GM19043 (cell line): ENCODE measurements around the gene FRMD4A.

ENCODE experiments used
- ATAC-seq: cut with Tn5 transposase; IDR thresholded peaks from one replicate; pipeline ENCODE4 v1.9.1; 2021; ENCODE audit warnings: low read depth; ENCODE audit not compliant: unreplicated experiment

Gene FRMD4A

GRCh38 chr10:14118953-14119352 lies 211.8 kb downstream of the FRMD4A start:
- ATAC-seq, result no peak

DNA sequence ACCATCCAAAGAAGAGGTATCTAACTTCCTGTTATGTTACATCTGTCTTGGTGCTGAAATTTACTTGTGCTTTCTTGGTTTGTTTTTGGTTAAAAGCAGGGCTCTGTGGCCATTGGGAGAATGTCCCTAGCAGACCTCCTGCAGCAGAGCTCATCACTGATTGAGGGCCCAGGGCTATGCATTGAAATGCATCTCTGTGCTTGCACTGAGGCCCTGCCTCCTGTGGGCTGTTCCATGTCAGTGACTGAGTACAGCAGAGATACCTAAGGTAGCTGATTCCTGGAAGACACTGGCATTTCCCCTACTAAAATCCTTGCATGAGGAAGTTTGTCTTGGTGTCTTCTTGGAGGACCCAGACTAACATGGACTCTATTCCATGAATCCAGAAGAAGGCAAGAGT lies 213.9 kb downstream of the FRMD4A start:
- no peak for ATAC-seq

DNA sequence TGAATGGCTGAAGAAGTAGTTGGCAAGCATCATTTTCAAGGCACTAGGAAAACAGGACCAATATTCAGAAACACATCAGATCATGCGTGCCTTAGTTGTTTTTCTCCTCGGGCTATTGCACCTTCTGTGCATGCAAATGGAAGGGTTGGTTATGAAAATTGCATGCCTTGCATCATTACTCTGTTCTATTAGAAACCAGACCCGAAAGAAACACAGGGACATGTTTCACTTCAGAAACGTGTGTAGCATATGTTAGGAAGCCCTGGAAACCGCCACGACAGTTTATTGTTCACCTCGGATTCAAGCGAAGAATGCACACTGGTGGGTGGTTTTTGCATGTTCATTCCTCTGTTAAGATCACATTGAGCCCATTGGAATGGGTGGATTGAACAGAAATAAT lies 214.7 kb downstream of the FRMD4A start:
- no peak for ATAC-seq

GRCh38 chr10:14114791-14115190 lies 215.9 kb downstream of the FRMD4A start:
- ATAC-seq, result no peak

DNA sequence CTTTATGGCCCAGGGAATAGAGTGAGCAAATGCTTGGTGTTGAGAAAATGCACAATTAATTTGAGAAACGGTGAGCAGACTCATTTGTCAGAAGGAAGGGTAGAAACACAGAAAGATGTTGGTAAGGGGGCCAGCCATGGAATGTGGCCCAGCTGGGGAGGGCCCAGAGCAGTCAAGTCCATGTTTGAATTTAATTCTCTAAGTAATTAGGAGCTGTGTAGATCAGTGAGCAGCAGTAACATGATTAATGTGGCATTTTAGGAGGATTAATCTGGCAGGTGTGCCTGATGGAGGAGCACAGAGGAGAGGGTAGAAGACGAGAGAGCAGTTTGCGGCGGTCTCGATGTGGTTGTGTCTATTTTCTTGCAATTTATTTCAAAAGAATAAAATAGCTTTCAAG lies 218.7 kb downstream of the FRMD4A start:
- no peak for ATAC-seq

DNA sequence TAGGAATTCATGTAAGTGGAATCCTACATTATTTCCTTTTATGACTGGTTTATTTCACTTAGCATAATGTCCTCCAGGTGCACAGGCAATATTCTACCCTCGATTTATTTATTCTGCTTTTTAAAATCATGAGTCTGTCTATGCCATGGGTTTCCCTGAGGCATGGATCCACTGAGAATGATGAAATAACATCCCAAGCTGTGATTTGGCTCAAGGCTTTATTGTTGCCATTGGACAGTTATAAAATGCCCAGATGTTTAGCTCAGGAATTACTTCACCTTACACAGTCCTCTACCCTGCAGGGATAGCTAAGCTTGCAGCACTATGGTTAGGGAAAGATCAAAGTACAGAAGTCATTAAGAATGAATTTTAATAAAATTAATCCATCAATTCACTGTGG lies 219.5 kb downstream of the FRMD4A start:
- no peak for ATAC-seq

DNA sequence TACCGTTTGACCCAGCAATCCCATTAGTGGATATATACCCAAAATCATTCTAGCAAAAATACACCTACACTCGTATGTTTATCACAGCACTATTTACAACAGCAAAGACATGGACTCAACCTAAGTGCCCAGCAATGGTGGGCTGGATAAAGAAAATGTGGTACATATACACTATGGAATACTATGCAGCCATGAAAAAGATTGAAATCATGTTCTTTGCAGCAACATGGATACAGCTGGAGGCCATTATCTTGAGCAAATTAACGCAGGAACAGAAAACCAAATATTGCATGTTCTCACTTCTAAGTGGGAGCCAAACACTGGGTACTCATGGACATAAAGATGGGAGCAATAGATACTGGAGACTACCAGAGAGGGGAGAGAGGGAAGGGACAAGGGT lies 223.9 kb downstream of the FRMD4A start:
- no peak for ATAC-seq

DNA sequence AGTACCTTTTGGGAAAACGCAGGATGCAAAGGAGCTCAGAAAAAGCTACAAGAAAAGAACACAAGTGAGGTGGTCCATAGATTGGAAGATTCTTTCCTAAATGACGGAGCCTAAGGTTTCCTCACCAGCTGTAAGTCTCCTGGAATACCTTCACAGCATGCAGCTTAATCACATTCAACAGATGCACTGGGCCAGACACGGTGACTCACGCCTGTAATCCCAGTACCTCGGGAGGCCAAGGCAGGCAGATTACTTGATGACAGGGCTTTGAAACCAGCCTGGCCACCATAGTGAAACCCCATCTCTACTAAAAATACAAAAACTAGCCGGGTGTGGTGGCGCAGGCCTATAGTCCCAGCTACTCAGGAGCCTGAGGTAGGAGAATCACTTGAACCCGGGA lies 228.7 kb downstream of the FRMD4A start:
- no peak for ATAC-seq

DNA sequence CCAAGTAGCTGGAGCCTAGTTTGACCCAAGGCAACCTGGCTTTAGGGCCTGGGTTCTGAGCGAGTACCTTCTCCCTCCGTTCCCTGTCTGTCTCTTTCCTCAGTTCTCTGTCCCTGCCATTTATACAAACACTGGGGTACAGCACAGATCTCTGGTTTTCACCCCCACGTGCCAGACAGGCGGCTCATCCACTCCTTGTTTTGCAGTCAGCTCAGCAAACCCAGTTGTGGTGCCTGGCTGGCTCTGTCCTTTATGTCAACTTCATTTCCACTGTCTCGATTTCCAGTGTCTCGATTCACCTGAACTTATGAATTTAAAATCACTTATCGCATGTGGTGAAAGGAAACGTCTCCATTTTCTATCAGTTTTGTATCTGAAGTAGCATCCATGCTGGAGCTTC lies 230.8 kb downstream of the FRMD4A start:
- ATAC-seq, result no peak

DNA sequence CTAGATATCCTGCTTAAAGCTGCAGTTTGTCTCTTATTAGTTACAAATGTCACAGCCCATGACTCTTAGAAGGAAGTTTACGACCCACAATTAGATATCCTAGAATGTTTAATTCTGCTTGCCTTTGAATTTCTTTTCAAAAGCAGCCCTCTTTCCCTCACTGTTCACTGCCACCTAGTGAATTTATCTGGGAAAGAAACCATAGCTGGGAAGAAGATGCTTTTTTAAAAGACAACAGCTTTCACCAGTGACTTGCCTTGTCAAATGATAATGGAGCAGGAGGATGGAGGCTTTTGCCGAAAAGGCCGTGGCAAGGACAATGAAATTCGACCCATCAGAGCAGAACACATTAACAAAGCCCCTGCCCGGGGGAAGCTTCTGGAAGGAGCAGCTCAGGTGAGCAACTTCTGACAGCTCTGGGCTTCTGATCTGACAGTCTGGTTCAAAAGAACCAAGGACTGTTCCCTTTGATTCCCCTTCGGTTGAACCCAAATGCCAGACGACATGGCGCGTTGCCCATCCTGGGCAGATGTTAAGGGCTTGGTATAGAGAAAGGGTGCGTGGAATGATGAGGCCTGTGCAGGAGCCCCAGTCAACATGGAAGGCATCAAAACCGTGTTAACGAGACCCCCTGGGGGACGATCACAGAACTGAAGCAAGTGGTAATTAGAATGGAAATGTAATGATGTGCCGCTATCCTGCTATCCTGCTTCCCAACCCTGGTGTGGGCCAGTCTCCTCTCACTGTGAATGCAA lies 236.8 kb downstream of the FRMD4A start:
- ATAC-seq, result no peak

- ATAC-seq, result no peak
Observed at GRCh38 chr10:14092799-14093198, 237.9 kb downstream of the FRMD4A start.

DNA sequence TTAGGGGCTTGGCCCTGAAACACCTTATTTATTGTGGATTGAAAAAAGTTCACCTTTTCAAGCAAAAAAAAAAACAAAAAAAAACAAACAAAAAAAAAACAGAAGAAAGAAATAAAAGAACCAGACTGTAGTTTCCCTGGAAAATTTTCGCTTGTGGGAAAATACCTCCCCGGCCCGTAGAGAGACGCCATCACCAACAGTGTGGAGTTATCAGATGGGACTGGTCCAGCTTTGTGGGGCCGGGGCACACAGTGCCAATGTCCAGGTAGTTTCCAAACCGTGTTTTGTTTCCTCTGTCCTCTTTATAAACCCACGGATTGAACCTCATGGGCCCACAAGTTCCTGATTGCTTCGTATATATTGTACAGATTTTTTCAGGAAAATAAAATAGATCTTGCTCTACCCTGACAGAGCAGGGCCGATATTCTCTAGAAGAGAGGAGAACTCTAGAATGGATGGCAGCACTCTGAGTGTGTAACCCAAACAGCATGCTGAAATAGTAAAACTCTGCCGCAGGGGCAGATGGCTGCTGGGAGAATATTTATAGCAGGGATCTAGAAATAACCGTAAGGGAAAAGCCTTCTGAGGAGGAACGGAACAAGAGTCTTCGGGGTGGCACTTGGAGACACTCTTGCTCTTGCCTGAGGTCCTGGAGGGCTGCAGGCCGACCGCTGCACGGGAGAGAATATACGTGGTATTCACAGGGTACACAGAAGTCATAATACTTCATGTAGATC lies 241.0 kb downstream of the FRMD4A start:
- ATAC-seq, result no peak

DNA sequence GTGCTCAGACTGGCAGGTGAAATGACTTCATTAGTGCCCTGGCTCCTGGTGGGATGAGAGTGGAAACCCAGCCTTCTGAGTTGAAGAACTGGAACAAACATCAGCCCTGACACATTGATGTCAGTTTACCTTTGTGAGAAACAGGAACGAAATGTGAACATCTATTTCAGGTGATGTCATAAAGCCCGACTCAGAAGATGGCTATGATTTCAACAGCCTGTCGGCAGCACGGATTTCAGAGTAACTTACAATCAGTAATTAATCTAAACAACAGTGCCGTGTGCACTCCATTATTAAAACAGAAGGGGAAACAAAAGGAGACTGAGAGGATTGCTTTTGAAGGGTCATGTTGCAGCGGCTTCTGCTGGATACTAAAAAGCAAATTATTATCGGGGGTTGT lies 243.2 kb downstream of the FRMD4A start:
- ATAC-seq, result no peak

DNA sequence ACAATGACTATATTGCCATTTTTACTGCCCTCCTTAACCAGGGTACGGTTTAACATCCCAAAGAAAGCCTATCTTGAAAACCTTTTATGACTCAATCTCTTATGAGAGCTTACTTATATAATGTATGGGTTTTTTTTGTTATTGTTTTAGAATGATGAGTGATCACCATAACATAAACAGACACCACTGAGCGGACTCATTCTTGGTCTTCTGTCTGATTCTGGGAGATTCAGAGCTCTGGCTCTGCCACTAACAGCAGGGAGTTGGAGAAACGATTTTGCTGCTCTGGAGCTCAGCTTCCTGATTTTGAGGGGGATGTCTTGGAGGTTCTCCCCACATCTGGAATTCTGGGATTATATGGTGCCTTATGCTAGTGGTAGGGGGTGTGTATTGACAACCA lies 244.1 kb downstream of the FRMD4A start:
- no peak for ATAC-seq

GRCh38 chr10:14084875-14085274 lies 245.8 kb downstream of the FRMD4A start:
- ATAC-seq, result no peak

DNA sequence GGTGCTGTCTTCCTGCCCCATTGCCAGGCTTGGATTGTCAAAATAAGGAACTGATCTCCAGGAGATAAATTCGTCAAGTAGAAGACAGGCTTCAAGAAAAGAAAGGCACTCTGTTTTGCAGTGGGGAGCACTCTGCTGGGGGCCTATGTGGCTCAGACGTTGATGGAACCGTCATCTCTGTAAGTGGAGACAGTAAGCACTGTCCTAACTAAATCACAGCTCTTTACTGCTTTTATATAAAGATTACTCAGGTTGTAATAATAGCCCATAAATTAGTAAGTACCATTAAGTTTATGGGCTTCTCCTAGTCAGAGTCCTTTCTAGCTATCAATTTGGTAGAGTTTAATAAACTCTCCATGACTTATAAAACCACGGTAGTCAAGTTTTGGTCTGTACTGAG lies 249.9 kb downstream of the FRMD4A start:
- no peak for ATAC-seq

- no peak for ATAC-seq
Observed at GRCh38 chr10:14077430-14077829, 253.3 kb downstream of the FRMD4A start.

DNA sequence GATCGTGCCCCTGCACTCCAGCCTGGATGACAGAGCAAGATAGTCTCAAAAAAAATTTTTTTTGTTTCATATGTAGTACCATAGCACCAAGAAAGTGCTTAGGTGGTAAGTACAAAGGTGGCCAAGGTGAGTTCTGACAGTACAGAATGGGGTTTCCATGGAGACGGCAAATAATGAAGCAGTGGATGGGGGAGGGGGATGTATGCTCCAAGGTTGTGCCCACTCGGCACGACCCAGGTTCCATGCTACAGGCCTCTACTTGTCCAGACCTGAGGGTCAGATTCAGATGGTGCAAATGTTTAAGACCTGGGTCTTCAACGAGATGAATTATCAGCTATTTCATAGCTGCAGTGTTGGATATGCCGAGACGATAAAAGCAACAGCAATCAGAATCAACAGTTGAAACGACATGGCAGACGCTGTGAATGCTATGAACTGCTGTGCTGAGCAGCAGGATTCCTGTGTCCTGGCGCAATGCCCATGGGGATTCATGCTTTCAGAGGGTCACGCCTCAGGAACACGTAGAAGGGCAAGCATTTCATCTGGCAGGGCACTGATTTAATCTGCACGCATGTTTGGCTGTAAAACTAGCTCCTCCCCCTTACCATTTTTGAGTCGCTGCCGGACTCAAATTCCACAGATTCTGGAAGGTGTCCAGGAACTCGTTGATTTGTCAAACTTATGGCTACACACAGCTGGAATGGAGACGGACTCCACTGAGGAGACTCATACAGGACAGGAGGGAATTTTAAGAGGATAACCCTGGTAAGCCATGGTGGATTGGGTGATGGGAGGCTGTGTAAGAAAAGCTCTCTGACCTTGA lies 256.5 kb downstream of the FRMD4A start:
- ATAC-seq, result no peak

DNA sequence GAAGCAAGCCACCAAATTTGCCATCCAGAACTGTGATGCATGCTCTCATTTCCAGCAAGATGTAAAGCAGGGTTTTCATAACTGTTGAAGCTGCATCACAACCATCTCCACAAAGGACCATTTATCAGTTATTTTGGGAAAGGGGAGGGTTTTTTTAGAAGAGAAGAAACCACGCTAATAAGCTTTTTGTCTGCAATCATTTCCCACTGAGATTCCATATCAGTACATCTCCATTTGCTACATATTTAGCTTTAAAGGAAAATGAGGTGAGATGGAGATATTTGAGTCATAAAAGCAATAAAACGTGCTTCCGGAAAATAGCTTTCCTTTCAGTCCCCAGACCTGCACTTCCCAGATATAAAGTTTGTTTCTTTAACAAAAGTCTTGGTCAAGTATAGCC lies 258.2 kb downstream of the FRMD4A start:
- ATAC-seq, result no peak

GRCh38 chr10:14071956-14072355 lies 258.8 kb downstream of the FRMD4A start:
- no peak for ATAC-seq

DNA sequence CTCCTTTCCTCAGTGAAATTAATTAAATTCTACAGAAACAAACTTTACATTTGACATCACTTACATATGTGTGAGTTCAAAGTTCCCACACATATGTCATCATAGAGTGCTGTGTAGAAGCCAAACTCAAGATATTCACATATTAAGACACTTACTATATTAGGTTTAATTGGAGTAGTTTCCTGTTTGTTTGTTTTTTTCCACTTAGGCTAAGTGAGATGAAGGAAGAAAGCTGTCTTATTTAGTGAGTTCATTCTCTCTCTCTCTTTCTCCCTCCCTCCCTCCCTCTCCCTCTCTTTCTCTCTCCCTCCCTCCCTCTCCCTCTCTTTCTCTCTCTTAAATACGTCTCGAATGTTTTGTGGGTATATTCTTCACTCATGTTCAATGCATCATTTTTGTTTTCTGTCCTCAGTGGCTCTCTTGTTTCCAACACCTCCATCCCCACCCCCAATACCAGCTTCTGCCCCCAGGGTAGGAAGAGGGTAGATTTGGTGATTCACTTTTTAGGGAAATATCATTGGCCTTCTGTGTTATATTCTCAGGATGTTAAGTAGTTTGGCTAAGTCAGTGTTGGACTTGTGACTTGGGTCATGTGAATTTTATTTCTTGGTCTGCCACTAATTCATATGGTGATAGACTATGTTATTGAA lies 262.0 kb downstream of the FRMD4A start:
- ATAC-seq, result no peak
